K562 (cell line): Measurements from ENCODE around the gene HLTF. TPM values are rescaled to one million over a fixed set of nuclear protein-coding genes. Genes with fewer than 3 reads are reported as not detected.

ENCODE experiments used
- ATAC-seq: fragments of 200-7000 bp; cut with Tn5 transposase; 3 replicates; pipeline ENCODE4 v1.9.1; 2020; ENCODE audit warnings: moderate library complexity
- BruUV-seq: library from RNA; stranded (reverse); fragments of 400-500 nt; replicated peaks from 2 replicates; lab custom pipeline; 2021; lab: Mats Ljungman, UMichigan
- CTCF ChIA-PET: fragments of 300-600 bp; formaldehyde crosslinking; extraction: SDS; loops from one replicate; lab custom pipeline; 2021; ENCODE audit warnings: low intra/inter-chr PET ratio; lab: Yijun Ruan, JAX
- POLR2A ChIA-PET: fragments of 300-600, 350-650 bp; sonication (Branson Sonifier 250); formaldehyde crosslinking; extraction: SDS; loops from one replicate; lab custom pipeline; 2021; ENCODE audit warnings: antibody characterized with exemption, inconsistent platforms; lab: Yijun Ruan, JAX
- DNase-seq, 4 experiments: peaks; one replicate each; pipeline versions ENCODE4 v3.0.0 to v3.0.0-alpha.2; 2011 to 2018; ENCODE audit warnings: low spot score in 3 of 4, mixed read lengths in 3 of 4; ENCODE audit errors: extremely low read depth in 1 of 4
- FAIRE-seq: peaks from 2 replicates; lab custom pipeline; 2011; peaks lifted over from hg19 to GRCh38; lab: Jason Lieb, UNC
- H2AFZ ChIP-seq: 2 replicates; pipeline ENCODE4 v1.6.0; 2011; ENCODE audit warnings: low read depth, low read length, control low read depth, inconsistent platforms
- H3K27ac ChIP-seq: fragments of 200-600 bp; 3 replicates; pipeline ENCODE4 v1.8.0; 2011; ENCODE audit warnings: low read depth, mild to moderate bottlenecking, control low read depth, inconsistent platforms, low read length, moderate library complexity, mixed read lengths; ENCODE audit errors: extremely low read depth
- H3K27me3 ChIP-seq, 2 experiments: fragments of 300-600 bp in 1 of 2; 2 replicates in 1 of 2; 3 replicates in 1 of 2; pipeline versions ENCODE4 v1.6.0 to v1.8.0; 2011; ENCODE audit warnings: inconsistent platforms in 2 of 2, low read length in 2 of 2, mild to moderate bottlenecking in 1 of 2, mixed read lengths in 1 of 2, moderate library complexity in 1 of 2; ENCODE audit not compliant: control insufficient read depth in 2 of 2, insufficient read depth in 2 of 2
- H3K36me3 ChIP-seq: fragments of 300-600 bp; 3 replicates; pipeline ENCODE4 v1.8.0; 2011; ENCODE audit warnings: mild to moderate bottlenecking, low read length, inconsistent platforms; ENCODE audit not compliant: control insufficient read depth, insufficient read depth
- H3K4me1 ChIP-seq, 2 experiments: fragments of 200-600 bp in 1 of 2; replicated peaks in 1 of 2; 2 replicates in 1 of 2; 3 replicates in 1 of 2; pipeline versions ENCODE4 v1.5.1 to v1.8.0; 2011; ENCODE audit warnings: inconsistent platforms in 2 of 2, low read length in 2 of 2, mild to moderate bottlenecking in 1 of 2, mixed read lengths in 1 of 2, moderate library complexity in 1 of 2; ENCODE audit not compliant: control insufficient read depth in 2 of 2, insufficient read depth in 2 of 2
- H3K4me2 ChIP-seq: 2 replicates; pipeline ENCODE4 v1.6.1; 2011; ENCODE audit warnings: low read length, control low read depth, inconsistent platforms, mixed read lengths; ENCODE audit not compliant: insufficient read depth
- H3K4me3 ChIP-seq: fragments of 200-600 bp; sonication (generic), shearing (Covaris generic); 2 replicates; pipeline ENCODE4 v1.5.1; 2016; ENCODE audit warnings: control low read depth, inconsistent platforms
- H3K79me2 ChIP-seq: fragments of 200-600 bp; 3 replicates; pipeline ENCODE4 v1.8.0; 2011; ENCODE audit warnings: low read length, inconsistent platforms; ENCODE audit not compliant: control insufficient read depth, insufficient read depth
- H3K9ac ChIP-seq, 2 experiments: 2 replicates each; pipeline versions ENCODE4 v1.6.0 to v1.6.1; 2011; ENCODE audit warnings: low read depth in 2 of 2, low read length in 2 of 2, control low read depth in 1 of 2, inconsistent platforms in 1 of 2, mild to moderate bottlenecking in 1 of 2, mixed read lengths in 1 of 2; ENCODE audit not compliant: insufficient read depth in 1 of 2
- H3K9me1 ChIP-seq: one replicate; pipeline ENCODE4 v1.6.0; 2011; ENCODE audit warnings: inconsistent platforms, mild to moderate bottlenecking, low read length, moderate library complexity; ENCODE audit not compliant: control insufficient read depth, insufficient read depth
- H3K9me3 ChIP-seq: replicated peaks from 2 replicates; pipeline ENCODE4 v1.5.1; 2011; ENCODE audit warnings: low read depth, low read length, inconsistent platforms; ENCODE audit not compliant: control insufficient read depth, insufficient read depth
- H4K20me1 ChIP-seq: replicated peaks from 2 replicates; pipeline ENCODE4 v1.6.1; 2011; ENCODE audit warnings: low read length, inconsistent platforms, mixed read lengths; ENCODE audit not compliant: control insufficient read depth, insufficient read depth
- CREB1 ChIP-seq, 2 experiments: sonication (generic) in 1 of 2; formaldehyde crosslinking in 1 of 2; IDR thresholded peaks; 2 replicates each; pipeline versions ENCODE4 v1.6.1 to v1.8.0; 2012 to 2022; ENCODE audit warnings: inconsistent platforms in 1 of 2, mild to moderate bottlenecking in 1 of 2, missing genetic modification reagents in 1 of 2, moderate library complexity in 1 of 2
- DMBX1 ChIP-seq: fragments of 250-450 bp; sonication (Bioruptor Pico); IDR thresholded peaks from 2 replicates; pipeline ENCODE4 v1.8.0; 2022; ENCODE audit warnings: inconsistent platforms, mild to moderate bottlenecking, moderate library complexity, borderline replicate concordance
- ELF1 ChIP-seq: fragments of 200-800 bp; sonication (Bioruptor generic); IDR thresholded peaks from 2 replicates; pipeline ENCODE4 v1.6.1; 2016; ENCODE audit warnings: missing genetic modification characterization, missing compliant biosample characterization
- FOS ChIP-seq: IDR thresholded peaks from 3 replicates; pipeline ENCODE4 v1.6.1; 2011; ENCODE audit not compliant: insufficient read length; ENCODE audit errors: extremely low read depth
- FUS ChIP-seq: fragments of 200-400 bp; formaldehyde crosslinking; optimal IDR thresholded peaks from 2 replicates; pipeline ENCODE3; 2017; ENCODE audit warnings: low read depth, low read length
- HDAC8 ChIP-seq: fragments of 450-650 bp; IDR thresholded peaks from 2 replicates; pipeline ENCODE4 v1.6.1; 2016; ENCODE audit warnings: mild to moderate bottlenecking, missing genetic modification characterization, moderate library complexity, missing compliant biosample characterization
- HOXB6 ChIP-seq: fragments of 250-450 bp; sonication (Bioruptor Pico); IDR thresholded peaks from 2 replicates; pipeline ENCODE4 v1.5.1; 2022; ENCODE audit warnings: mild to moderate bottlenecking, borderline replicate concordance
- KLF6 ChIP-seq: fragments of 250-450 bp; sonication (Bioruptor Pico); IDR thresholded peaks from 2 replicates; pipeline ENCODE4 v1.4.0; 2020; ENCODE audit warnings: mild to moderate bottlenecking, moderate library complexity, borderline replicate concordance
- STAT5A ChIP-seq: IDR thresholded peaks from 2 replicates; pipeline ENCODE4 v1.6.1; 2012; ENCODE audit warnings: low read length, inconsistent platforms, borderline replicate concordance
- ZNF175 ChIP-seq: fragments of 200-800 bp; sonication (Bioruptor generic); IDR thresholded peaks from 2 replicates; pipeline ENCODE4 v1.6.1; 2016; ENCODE audit warnings: low read depth, mild to moderate bottlenecking, missing genetic modification characterization, missing compliant biosample characterization
- ZNF23 ChIP-seq: fragments of 250-450 bp; sonication (Bioruptor Pico); IDR thresholded peaks from 2 replicates; pipeline ENCODE4 v1.4.0; 2020; ENCODE audit warnings: mild to moderate bottlenecking
- ZNF695 ChIP-seq: fragments of 450-650 bp; formaldehyde crosslinking; IDR thresholded peaks from 2 replicates; pipeline ENCODE4 v1.4.0; 2020; ENCODE audit warnings: mild to moderate bottlenecking, moderate library complexity
- WGBS: fragments of 100-300 bp; shearing (Covaris generic); methylation state at CpG from one replicate; pipeline ENCODE4 v1.1.6; 2016; ENCODE audit warnings: low coverage, mixed read lengths; ENCODE audit not compliant: insufficient coverage; ENCODE audit errors: missing lambda C conversion rate; 5-methylcytosine and 5-hydroxymethylcytosine counted together
- in situ Hi-C: fragments of 300-500 bp; cut with MboI; formaldehyde crosslinking; loops from 4 replicates; pipeline ENCODE4 v1.15.0; 2018; ENCODE audit warnings: inconsistent platforms, mixed read lengths
- intact Hi-C: fragments of 100-400 bp; cut with micrococcal nuclease; formaldehyde crosslinking; loops from 2 replicates; pipeline ENCODE4 v1.14.2; 2022
- polyA plus RNA-seq, 8 experiments: library from polyadenylated mRNA; depleted of rRNA in 4 of 8; stranded (reverse) in 5 of 8; unstranded in 3 of 8; fragments of >200 nt; fragmentation: Nextera tagmentation in 2 of 8; fragmentation: Illumina TruSeq in 1 of 8; extraction: Ambion mirVana in 2 of 8; extraction: Trizol in 1 of 8; gene quantifications; 2 replicates each; pipeline versions ENCODE4 v1.2.1 to v1.2.3, GENCODE V29; 2011 to 2014; ENCODE audit warnings: inconsistent platforms in 1 of 8, missing spikeins in 1 of 8
- total RNA-seq, 7 experiments: library from RNA; depleted of rRNA in 6 of 7; stranded (reverse); fragments of >200 nt in 6 of 7; fragmentation: Illumina TruSeq in 2 of 7; extraction: Trizol in 2 of 7; gene quantifications; 2 replicates each; pipeline versions ENCODE4 v1.2.1 to v1.2.3, GENCODE V29; 2011 to 2021; ENCODE audit warnings: low replicate concordance in 1 of 7
- TF ChIP-seq, protein P1 (sequence below): fragments of 250-450 bp; sonication (Bioruptor Pico); IDR thresholded peaks from 2 replicates; pipeline ENCODE4 v1.8.0; 2021; ENCODE audit warnings: borderline replicate concordance, mild to moderate bottlenecking, moderate library complexity; ENCODE audit not compliant: poor library complexity, severe bottlenecking
- TF ChIP-seq, protein P2 (sequence below): sonication (generic); formaldehyde crosslinking; IDR thresholded peaks from 2 replicates; pipeline ENCODE4 v1.8.0; 2022; ENCODE audit warnings: mild to moderate bottlenecking, missing genetic modification reagents

The HLTF gene
- total and polyA plus RNA-seq, 9 of the 15 experiments (the other 6 are each of a cell fraction or from before 2014, with no cell fraction given) = 35.1 to 82.4 (median 50.4) TPM

DNA sequence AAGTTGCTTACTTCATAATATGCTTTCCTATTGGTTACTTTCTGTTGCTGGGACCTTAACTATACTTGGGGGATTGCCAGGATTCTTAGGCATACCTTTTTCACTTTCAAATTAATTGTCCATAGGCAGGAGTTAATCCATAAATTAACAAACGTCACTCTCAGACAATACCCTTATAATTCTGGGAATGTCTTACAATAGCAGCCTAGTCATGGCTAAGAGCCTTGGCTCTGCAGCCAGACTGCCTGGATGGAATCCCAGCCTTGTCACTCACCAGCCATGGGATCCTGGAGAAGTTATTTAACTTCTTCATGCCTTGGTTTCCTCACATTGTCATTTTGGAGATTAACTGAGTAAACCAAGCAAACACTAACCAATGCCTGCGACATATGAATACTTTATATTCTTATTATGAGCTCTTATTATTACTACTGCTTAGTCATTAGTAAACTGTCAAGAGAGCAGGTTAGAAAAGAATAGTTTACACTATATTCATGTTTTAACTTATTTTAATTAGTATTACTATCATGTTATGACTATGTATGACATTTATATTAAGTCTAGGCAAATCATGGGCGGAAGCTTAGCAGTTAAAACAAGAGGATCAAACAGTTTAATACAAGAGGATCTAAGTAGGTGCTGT lies 66.0 kb downstream of the HLTF start:
- Histone ChIP-seq H3K27ac (no peak overlapping the region), H3K9me1 (no peaks in the 10 kb centered on the region), H3K4me3 (no peak overlapping the region), H3K9me3 (no peaks in the 10 kb centered on the region), H4K20me1 (no peaks in the 10 kb centered on the region), H3K4me2 (no peak overlapping the region), H3K9ac (no peak overlapping the region), H3K4me1 (no peaks in the 10 kb centered on the region), H2AFZ (no peak overlapping the region), H3K36me3 (peaks cover 14% of the 10 kb centered on the region; the same call in 1 of the 3 replicates), H3K27me3 (no peaks in the 10 kb centered on the region), H3K79me2 (no peaks in the 10 kb centered on the region)
- FAIRE-seq = no peak
- intact Hi-C loops (no loop called here), in situ Hi-C loops (no loop called here)
- ChIA-PET CTCF (no interaction called here), POLR2A (no interaction called here)
- 63% methylated on average over 3 of the region's 3 CpGs for WGBS
- no peak for ATAC-seq
- no peak for TF ChIP-seq FUS
- TF ChIP-seq HDAC8 (tag) = no peak
- no peak for TF ChIP-seq ZNF175 (CRISPR knock-in tag)
- TF ChIP-seq, protein P1, sequence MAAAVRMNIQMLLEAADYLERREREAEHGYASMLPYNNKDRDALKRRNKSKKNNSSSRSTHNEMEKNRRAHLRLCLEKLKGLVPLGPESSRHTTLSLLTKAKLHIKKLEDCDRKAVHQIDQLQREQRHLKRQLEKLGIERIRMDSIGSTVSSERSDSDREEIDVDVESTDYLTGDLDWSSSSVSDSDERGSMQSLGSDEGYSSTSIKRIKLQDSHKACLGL (CRISPR knock-in tag) = no peak
- DNase-seq = no peak
- BruUV-seq = no TSS peak

DNA sequence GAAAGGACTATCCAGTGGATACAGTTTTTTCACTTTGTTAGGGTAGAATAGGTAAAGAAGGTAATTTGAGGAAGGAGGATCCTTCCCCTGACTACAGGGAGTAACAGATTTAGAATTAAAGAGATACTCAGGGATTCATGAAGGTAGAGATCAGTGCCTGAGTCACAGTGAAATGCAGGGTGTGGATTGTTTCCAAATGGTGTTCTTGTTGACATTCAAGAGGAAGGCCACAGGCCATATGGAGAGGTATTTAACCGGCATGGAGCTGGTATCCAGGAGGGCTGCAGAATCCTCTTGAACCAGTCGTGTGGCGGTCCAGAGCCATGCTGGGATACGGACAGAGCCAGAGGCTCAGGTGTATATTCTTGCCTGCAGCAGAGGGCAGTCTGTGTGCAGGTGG lies 66.8 kb downstream of the HLTF start:
- Histone ChIP-seq H3K9ac (no peak overlapping the region), H3K9me3 (no peaks in the 10 kb centered on the region), H4K20me1 (no peaks in the 10 kb centered on the region), H3K79me2 (no peaks in the 10 kb centered on the region), H3K9me1 (no peaks in the 10 kb centered on the region), H3K27ac (no peak overlapping the region), H3K4me3 (no peak overlapping the region), H2AFZ (no peak overlapping the region), H3K36me3 (peaks cover 7% of the 10 kb centered on the region; the same call in 1 of the 3 replicates), H3K4me1 (no peaks in the 10 kb centered on the region; a peak in 1 of 5 replicates), H3K4me2 (no peak overlapping the region), H3K27me3 (no peaks in the 10 kb centered on the region)
- intact Hi-C loops = no loop called here
- WGBS = 92% methylated on average over 4 of the region's 4 CpGs
- ChIA-PET POLR2A (no interaction called here), CTCF (no interaction called here)
- ATAC-seq (no peak), FAIRE-seq (no peak), DNase-seq (no peak)
- no TSS peak for BruUV-seq
- in situ Hi-C loops = no loop called here
- TF ChIP-seq HOXB6 = no peak
- TF ChIP-seq ELF1 (tag) = no peak
- TF ChIP-seq FOS = no peak
- TF ChIP-seq STAT5A = no peak
- no peak for TF ChIP-seq KLF6 (CRISPR knock-in tag)
- TF ChIP-seq ZNF695 (CRISPR knock-in tag) = no peak
- no peak for TF ChIP-seq CREB1 (IDR thresholded peaks at IDR 0.05)
- TF ChIP-seq CREB1 (CRISPR knock-in tag; IDR thresholded peaks at IDR 0.05) = no peak
- no peak for TF ChIP-seq DMBX1
- TF ChIP-seq ZNF23 = no peak
- TF ChIP-seq, protein P2, sequence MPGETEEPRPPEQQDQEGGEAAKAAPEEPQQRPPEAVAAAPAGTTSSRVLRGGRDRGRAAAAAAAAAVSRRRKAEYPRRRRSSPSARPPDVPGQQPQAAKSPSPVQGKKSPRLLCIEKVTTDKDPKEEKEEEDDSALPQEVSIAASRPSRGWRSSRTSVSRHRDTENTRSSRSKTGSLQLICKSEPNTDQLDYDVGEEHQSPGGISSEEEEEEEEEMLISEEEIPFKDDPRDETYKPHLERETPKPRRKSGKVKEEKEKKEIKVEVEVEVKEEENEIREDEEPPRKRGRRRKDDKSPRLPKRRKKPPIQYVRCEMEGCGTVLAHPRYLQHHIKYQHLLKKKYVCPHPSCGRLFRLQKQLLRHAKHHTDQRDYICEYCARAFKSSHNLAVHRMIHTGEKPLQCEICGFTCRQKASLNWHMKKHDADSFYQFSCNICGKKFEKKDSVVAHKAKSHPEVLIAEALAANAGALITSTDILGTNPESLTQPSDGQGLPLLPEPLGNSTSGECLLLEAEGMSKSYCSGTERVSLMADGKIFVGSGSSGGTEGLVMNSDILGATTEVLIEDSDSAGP (CRISPR knock-in tag) = no peak
